Upper lobe of left lung (tissue), 6 donors: ENCODE results near the gene PLD5. TPM values are rescaled to one million over a fixed set of nuclear protein-coding genes. Genes with fewer than 3 reads are reported as not detected.

Experiments used
- ATAC-seq, 2 donors: fragments of 200-7000 bp; cut with Tn5 transposase; one replicate each; pipeline ENCODE4 v1.9.1; 2022; ENCODE audit warnings: mild to moderate bottlenecking in 2 of 2, moderate library complexity in 2 of 2; ENCODE audit not compliant: low FRiP score in 2 of 2
- DNase-seq, 2 donors: peaks; one replicate each; pipeline ENCODE4 v3.0.0-alpha.2; 2019 to 2020
- H3K27ac ChIP-seq, 4 donors: fragments of 200-600 bp; sonication (generic); one replicate each; pipeline ENCODE4 v1.5.1; 2016 to 2019
- H3K27me3 ChIP-seq, 4 donors: fragments of 200-600 bp; sonication (generic); one replicate each; pipeline ENCODE4 v1.5.1; 2017 to 2019
- H3K36me3 ChIP-seq, 4 donors: fragments of 200-600 bp; sonication (generic); one replicate each; pipeline ENCODE4 v1.5.1; 2016 to 2019
- H3K4me1 ChIP-seq, 4 donors: fragments of 200-600 bp; sonication (generic); one replicate each; pipeline ENCODE4 v1.5.1; 2018 to 2019
- H3K4me3 ChIP-seq, 4 donors: fragments of 200-600 bp; sonication (generic); one replicate each; pipeline ENCODE4 v1.5.1; 2017 to 2019; ENCODE audit warnings: mild to moderate bottlenecking in 2 of 4, moderate library complexity in 1 of 4
- H3K9me3 ChIP-seq, 4 donors: fragments of 200-600 bp; sonication (generic); one replicate each; pipeline ENCODE4 v1.5.1; 2018 to 2019
- EP300 ChIP-seq, 4 donors: sonication (generic); formaldehyde crosslinking; IDR thresholded peaks; one replicate each; pipeline ENCODE4 v1.5.1; 2017; ENCODE audit warnings: antibody characterized with exemption in 4 of 4, control low read depth in 2 of 4
- POLR2A ChIP-seq, 4 donors: fragments of 450-650 bp; IDR thresholded peaks; one replicate each; pipeline ENCODE4 v1.5.1; 2016 to 2017; ENCODE audit warnings: antibody characterized with exemption in 4 of 4, mild to moderate bottlenecking in 2 of 4
- POLR2AphosphoS5 ChIP-seq, 2 donors: sonication (generic); formaldehyde crosslinking; IDR thresholded peaks; one replicate each; pipeline ENCODE4 v1.5.1; 2017; ENCODE audit warnings: antibody characterized with exemption in 2 of 2
- WGBS, 2 donors: methylation state at CpG; one replicate each; pipeline ENCODE4 v1.1.5; 2017 to 2018; 5-methylcytosine and 5-hydroxymethylcytosine counted together
- total RNA-seq, 6 donors: library from RNA; depleted of rRNA in 4 of 6; stranded (reverse); fragments of >200 nt in 4 of 6; gene quantifications; one replicate each; pipeline versions ENCODE4 v1.1.0 to v1.2.1, GENCODE V29; 2016 to 2021
- TF ChIP-seq, protein P1 (sequence below), 6 experiments: fragments of 450-650 bp in 4 of 6; fragments of 200-600 bp in 2 of 6; sonication (generic) in 2 of 6; IDR thresholded peaks; one replicate each; pipeline ENCODE4 v1.5.1; 2016 to 2019; ENCODE audit warnings: antibody characterized with exemption in 6 of 6
- donor health status: DM: no; HTN: no; CAD: no; lungs with moderate emphysema.
- donor health status: DM: no; HTN: yes; CAD: no; lungs with severe emphysema.

The PLD5 gene
- total RNA-seq, 6 donors from 2014 or later, result under 0.01 to 1.9 (median 0.67) TPM

- TF ChIP-seq POLR2AphosphoS5 (IDR thresholded peaks at IDR 0.05) (no peak), POLR2A (IDR thresholded peaks at IDR 0.05) (no peak), EP300 (IDR thresholded peaks at IDR 0.05) (no peak)
- TF ChIP-seq, protein P1, sequence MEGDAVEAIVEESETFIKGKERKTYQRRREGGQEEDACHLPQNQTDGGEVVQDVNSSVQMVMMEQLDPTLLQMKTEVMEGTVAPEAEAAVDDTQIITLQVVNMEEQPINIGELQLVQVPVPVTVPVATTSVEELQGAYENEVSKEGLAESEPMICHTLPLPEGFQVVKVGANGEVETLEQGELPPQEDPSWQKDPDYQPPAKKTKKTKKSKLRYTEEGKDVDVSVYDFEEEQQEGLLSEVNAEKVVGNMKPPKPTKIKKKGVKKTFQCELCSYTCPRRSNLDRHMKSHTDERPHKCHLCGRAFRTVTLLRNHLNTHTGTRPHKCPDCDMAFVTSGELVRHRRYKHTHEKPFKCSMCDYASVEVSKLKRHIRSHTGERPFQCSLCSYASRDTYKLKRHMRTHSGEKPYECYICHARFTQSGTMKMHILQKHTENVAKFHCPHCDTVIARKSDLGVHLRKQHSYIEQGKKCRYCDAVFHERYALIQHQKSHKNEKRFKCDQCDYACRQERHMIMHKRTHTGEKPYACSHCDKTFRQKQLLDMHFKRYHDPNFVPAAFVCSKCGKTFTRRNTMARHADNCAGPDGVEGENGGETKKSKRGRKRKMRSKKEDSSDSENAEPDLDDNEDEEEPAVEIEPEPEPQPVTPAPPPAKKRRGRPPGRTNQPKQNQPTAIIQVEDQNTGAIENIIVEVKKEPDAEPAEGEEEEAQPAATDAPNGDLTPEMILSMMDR (IDR thresholded peaks at IDR 0.05), result no peak
- Histone ChIP-seq H3K27me3 (no peaks in the 10 kb centered on the region), H3K4me1 (no peaks in the 10 kb centered on the region), H3K36me3 (no peaks in the 10 kb centered on the region), H3K4me3 (no peak overlapping the region), H3K27ac (no peak overlapping the region), H3K9me3 (no peaks in the 10 kb centered on the region)
- ATAC-seq (no peak), DNase-seq (no peak)
Observed at GRCh38 chr1:242556276-242556675, 31.8 kb upstream of the PLD5 start.

- DNase-seq (no peak), ATAC-seq (no peak)
- Histone ChIP-seq H3K27ac (no peak overlapping the region), H3K27me3 (no peaks in the 10 kb centered on the region), H3K4me3 (no peak overlapping the region), H3K9me3 (no peaks in the 10 kb centered on the region), H3K36me3 (no peaks in the 10 kb centered on the region), H3K4me1 (no peaks in the 10 kb centered on the region)
- WGBS, 2 donors, result 76 to 80% methylated on average over 6 of the region's 6 CpGs
- TF ChIP-seq POLR2A (IDR thresholded peaks at IDR 0.05) (no peak), POLR2AphosphoS5 (IDR thresholded peaks at IDR 0.05) (no peak), EP300 (IDR thresholded peaks at IDR 0.05) (no peak)
- TF ChIP-seq, protein P1 (IDR thresholded peaks at IDR 0.05), result no peak
Observed at GRCh38 chr1:242554577-242554976, 30.1 kb upstream of the PLD5 start.

DNA sequence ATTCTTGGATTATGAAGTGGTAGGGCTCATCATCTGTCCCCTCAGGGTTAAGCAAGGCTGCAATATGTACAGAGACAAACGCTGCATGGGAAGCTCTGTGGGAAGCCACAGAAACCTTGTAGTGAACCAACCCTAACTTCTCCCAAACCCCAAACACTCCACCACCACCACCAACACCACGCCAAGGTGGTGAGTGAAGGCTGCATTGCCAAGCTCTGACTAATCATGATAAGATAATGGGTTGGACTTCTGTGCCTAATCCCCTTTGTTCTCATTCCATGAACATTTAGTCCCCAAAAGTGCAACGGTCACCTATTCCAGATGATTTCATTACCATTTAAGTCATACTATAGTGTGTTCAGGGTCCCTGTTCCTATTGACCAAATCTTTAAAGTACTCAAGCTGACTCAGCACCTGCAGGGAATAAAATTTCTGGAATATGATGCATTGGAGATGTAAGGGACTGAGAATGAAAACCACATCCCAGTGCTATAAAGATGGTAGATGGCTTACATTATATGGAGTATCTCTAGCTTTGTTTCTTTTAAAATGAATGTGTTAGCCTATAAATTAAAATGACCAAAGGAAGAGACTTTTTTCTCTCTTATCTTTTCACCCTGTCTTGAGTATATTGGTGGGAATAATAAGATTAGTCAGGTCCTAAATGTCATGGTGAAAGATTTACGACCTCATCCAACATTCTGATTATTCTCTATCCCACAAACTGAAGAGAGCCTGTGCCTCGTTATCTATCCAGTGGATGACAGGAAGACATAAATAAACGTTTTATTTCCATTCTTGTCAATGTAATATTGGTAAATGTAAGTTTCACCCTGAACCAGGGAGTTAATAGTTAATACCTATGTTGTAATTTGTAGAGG, 22.6 kb upstream of the PLD5 start:
- no peak for DNase-seq
- no peak overlapping the region for H3K27ac ChIP-seq
- TF ChIP-seq EP300 (IDR thresholded peaks at IDR 0.05) (no peak), POLR2A (IDR thresholded peaks at IDR 0.05) (no peak), POLR2AphosphoS5 (IDR thresholded peaks at IDR 0.05) (no peak)
- TF ChIP-seq, protein P1 (IDR thresholded peaks at IDR 0.05), result no peak
- ATAC-seq, result no peak
- no peak overlapping the region for H3K4me3 ChIP-seq
- H3K4me1 ChIP-seq, result no peaks in the 10 kb centered on the region
- no peaks in the 10 kb centered on the region for H3K36me3 ChIP-seq
- WGBS, 2 donors, result 63 to 69% methylated on average over 6 of the region's 6 CpGs
- H3K27me3 ChIP-seq, result no peaks in the 10 kb centered on the region
- no peaks in the 10 kb centered on the region for H3K9me3 ChIP-seq

- Histone ChIP-seq H3K27me3 (no peaks in the 10 kb centered on the region), H3K27ac (no peak overlapping the region), H3K4me3 (no peak overlapping the region), H3K4me1 (no peaks in the 10 kb centered on the region), H3K9me3 (no peaks in the 10 kb centered on the region), H3K36me3 (no peaks in the 10 kb centered on the region)
- WGBS, 2 donors, result 88 to 91% methylated on average over 3 of the region's 3 CpGs
- DNase-seq (no peak), ATAC-seq (no peak)
- TF ChIP-seq, protein P1 (IDR thresholded peaks at IDR 0.05), result no peak
- TF ChIP-seq POLR2A (IDR thresholded peaks at IDR 0.05) (no peak), EP300 (IDR thresholded peaks at IDR 0.05) (no peak), POLR2AphosphoS5 (IDR thresholded peaks at IDR 0.05) (no peak)
Observed at GRCh38 chr1:242546441-242546840, 21.9 kb upstream of the PLD5 start.

GRCh38 chr1:242544071-242544470, 19.6 kb upstream of the PLD5 start:
- H3K27me3 ChIP-seq, result no peaks in the 10 kb centered on the region
- DNase-seq (no peak), ATAC-seq (no peak)
- H3K4me1 ChIP-seq, result no peaks in the 10 kb centered on the region
- no peak overlapping the region for H3K4me3 ChIP-seq
- TF ChIP-seq POLR2A (IDR thresholded peaks at IDR 0.05) (no peak), POLR2AphosphoS5 (IDR thresholded peaks at IDR 0.05) (no peak), EP300 (IDR thresholded peaks at IDR 0.05) (no peak)
- TF ChIP-seq, protein P1 (IDR thresholded peaks at IDR 0.05), result no peak
- no peak overlapping the region for H3K27ac ChIP-seq
- WGBS, 2 donors, result 51 to 55% methylated on average over 2 of the region's 2 CpGs
- H3K9me3 ChIP-seq, result no peaks in the 10 kb centered on the region
- H3K36me3 ChIP-seq, result no peaks in the 10 kb centered on the region
